PC-3 (cell line): ENCODE data around the gene NPSR1.

ENCODE experiments used
- EZH2phosphoT487 ChIP-seq: fragments of 300-600 bp; sonication (generic); IDR thresholded peaks from 2 replicates; pipeline ENCODE4 v1.6.1; 2018; ENCODE audit warnings: mild to moderate bottlenecking, antibody characterized with exemption, low read length, borderline replicate concordance
- TF ChIP-seq, protein P1 (sequence below): fragments of 300-600 bp; sonication (generic); conservative IDR thresholded peaks from 2 replicates; pipeline ENCODE4 v1.5.1; 2017; ENCODE audit warnings: antibody characterized with exemption, low read depth, mild to moderate bottlenecking, low read length

- TF ChIP-seq, protein P1, sequence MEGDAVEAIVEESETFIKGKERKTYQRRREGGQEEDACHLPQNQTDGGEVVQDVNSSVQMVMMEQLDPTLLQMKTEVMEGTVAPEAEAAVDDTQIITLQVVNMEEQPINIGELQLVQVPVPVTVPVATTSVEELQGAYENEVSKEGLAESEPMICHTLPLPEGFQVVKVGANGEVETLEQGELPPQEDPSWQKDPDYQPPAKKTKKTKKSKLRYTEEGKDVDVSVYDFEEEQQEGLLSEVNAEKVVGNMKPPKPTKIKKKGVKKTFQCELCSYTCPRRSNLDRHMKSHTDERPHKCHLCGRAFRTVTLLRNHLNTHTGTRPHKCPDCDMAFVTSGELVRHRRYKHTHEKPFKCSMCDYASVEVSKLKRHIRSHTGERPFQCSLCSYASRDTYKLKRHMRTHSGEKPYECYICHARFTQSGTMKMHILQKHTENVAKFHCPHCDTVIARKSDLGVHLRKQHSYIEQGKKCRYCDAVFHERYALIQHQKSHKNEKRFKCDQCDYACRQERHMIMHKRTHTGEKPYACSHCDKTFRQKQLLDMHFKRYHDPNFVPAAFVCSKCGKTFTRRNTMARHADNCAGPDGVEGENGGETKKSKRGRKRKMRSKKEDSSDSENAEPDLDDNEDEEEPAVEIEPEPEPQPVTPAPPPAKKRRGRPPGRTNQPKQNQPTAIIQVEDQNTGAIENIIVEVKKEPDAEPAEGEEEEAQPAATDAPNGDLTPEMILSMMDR = no peak
- no peak for TF ChIP-seq EZH2phosphoT487
Measured at GRCh38 chr7:34841326-34841725, 183.3 kb downstream of the NPSR1 start.
